ENCODE measurements around the gene HOXA11.
A peak's percentile ranks its signal among the peaks of the same experiment; 100 is the strongest.

HOXA11 gene

DNA sequence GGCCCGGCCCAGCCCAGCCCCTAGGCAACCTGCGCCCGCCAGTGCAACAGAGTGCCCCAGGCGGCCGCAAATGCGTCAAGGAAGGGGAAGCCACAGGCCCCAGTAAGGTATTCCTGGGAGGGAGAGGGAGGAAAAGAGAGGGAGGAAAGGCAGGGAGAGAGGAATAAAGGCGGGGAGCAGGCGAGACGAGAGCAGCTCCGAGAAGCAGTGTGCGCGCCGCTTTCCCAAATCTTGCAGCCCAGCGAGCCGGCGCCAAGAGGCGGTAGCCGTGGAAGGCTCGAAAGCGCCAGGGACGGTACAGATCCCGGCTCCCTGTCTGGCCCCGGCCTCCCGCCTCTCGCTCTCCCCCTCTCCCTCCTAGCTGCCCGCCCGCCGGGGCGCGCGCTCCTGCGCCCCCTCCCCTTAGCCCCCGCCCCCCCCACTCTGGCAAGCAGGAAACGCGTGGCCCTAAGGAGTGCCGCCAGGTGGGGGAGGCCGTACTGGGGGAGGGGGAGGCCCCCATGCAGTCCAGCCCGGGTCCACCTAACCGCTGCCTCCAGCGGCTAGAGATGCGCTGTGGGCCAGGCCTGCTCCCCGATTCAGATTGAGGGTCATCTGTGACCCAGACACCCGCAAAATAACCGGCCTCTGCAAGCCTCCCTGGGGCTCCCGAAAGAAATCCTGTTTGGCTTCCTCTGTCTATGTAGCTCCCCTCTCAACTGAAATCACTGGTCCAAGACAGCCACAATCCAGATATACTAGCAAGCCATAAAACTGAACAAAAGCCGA lies 15.2 kb downstream of the HOXA11 start:
- DNase-seq (ENCODE audit: low read depth) = no peak

DNA sequence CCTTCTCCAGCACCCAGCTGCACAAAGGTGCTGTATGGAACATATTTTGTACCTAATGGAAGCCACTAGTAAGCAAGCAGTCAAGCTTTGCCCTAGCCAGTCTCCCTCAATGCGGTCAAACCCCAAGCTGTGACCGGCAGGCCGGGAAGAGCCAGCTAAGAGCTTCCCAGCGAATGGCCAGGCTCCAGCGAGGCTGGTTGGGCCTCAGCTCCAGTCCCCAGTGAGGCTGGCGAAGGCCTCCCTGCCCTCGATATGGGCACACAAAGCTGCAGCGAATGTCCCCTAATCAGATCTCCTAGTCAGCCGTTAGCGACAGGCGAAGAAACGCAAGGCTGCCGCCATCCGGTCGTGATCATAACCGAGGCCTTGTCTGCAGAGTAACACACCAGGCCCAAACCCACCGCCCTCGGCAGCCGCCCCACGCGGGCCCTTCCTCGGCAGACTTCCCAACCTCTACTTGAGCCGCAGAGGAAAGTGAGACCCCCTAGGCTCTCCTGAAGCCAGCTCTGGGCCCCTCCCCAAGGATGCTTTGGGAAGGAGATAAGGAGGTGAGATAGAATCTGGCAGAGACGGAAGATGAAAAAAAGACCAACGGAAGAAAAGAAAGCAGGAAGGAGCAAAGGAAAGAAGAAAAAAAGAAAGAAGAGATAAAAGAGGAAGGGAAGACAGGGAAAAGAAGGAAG lies 16.6 kb downstream of the HOXA11 start:
- DNase-seq (ENCODE audit: low read depth) = no peak

DNA sequence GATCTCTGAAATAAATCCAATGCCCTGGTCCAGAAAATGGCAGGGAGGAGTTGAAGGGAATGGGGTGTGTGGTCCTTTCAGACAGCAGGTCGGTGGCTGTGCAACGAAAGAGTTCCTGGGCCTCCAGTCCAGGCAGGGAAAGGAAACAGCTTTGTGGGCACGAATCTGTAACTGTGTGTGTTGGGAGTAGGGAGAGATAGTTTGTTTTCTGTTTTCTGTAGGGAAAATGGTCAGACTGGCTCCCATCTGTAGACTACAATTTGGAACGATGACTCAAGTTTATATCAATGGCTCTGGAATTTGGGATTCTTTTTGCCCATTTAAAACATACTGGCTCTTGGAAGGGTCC lies 17.1 kb downstream of the HOXA11 start:
- no peak for DNase-seq (ENCODE audit: low read depth)

DNA sequence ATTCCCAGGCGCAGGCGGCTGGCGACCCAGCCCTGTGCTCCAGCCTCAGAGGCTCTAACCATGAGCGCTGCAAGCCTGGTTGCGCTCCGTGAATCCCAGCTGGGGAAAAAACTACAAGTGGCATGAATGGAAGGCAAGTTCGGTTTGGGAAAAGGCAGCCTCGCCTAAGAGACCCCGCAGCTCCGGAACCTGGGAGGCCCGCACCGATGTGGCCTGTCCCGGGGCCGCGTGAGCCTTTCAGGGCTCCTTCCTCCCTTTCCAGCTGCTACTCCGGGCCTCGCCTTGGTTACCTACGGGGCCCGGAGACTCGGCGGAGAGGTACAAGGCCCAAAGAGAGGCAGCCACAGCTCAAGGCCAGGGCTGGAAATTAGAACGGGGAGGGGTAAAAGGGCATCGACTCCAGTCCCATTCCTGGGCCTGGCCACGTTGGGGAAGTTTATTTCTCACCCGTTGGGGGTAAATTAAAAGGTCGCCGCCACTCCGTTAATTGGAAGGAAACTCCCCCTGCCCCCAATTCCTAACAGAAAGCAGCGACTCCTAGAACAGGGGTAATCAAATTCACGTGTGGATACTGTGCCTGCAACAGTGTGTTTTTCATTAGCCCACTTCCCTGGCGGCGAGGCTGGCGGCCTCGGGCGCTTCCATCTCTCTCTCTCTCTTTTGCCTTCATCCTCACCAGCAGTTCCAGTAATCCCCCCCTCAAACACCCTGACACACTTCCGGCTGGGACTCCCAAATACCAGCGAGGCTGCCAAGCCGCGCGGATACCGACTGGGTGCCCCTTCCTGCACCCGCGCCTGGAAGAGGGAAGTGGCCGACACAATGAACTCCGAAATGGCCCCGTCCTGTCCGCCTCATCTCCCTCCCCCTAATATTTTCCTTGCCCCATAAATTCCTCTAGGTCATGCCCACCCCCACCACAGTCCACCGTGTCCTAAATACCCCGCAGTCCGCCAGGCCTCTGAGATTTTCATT lies 18.2 kb downstream of the HOXA11 start:
- no peak for DNase-seq (ENCODE audit: low read depth)

DNA sequence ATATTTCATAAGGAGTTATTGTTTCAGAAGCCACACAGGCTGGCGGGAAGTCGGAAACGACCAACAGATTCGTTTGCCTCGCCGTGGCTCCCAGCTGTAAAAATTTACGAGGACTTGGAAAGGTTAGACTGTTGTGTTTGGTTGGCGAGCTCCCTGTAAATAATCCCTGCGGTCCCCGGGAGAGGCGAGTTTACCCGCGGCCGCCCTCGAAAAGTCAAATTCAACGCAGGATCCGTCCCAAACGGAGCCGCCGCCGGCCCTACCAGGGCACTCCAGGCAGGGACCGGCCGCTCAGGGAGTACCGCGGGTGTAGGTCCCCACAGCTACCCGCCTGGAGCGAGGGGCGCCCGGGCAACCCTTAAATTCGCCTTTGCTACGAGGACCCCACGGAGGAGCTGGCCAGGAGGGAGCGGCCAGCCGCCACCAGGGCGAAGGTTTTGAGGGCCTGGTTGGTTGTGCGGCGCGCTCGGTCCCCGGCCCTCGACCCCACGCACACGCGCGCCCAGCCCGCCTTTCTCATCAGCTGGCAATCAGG lies 19.0 kb downstream of the HOXA11 start:
- no peak for DNase-seq (ENCODE audit: low read depth)

DNA sequence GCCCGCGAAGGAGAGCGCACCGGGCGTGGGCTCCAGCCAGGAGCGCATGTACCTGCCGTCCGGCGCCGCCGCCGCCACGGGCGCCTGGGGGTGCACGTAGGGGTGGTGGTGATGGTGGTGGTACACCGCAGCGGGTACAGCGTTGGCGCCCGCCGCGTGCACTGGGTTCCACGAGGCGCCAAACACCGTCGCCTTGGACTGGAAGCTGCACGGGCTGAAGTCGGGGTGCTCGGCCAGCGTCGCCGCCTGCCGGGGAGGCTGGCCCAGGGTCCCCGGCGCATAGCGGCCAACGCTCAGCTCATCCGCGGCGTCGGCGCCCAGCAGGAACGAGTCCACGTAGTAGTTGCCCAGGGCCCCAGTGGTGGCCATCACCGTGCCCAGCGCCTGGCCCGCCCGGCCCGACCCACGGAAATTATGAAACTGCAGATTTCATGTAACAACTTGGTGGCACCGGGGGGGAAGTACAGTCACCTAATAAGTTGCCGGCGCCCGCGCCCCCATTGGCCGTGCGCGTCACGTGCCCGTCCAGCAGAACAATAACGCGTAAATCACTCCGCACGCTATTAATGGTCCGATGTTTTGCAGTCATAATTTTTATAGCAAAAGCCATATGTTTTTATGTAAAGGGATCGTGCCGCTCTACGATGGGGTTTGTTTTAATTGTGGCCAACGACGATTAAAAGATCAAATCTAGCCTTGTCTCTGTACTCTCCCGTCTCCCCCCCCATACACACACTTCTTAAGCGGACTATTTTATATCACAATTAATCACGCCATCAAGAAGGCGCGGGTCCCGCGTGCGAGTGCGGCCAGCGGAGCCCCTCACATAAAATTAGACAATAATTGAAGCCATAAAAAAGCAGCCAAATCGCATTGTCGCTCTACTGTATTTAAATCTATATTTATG lies 19.7 kb downstream of the HOXA11 start, which contains the start of gene HOXA9:
Gene HOXA9, minus strand, starts transcription at position 449 of the 907 bp plus-strand sequence. Its CDS starts 80 bp downstream, at position 369.
- DNase-seq (ENCODE audit: low read depth) = no peak

DNA sequence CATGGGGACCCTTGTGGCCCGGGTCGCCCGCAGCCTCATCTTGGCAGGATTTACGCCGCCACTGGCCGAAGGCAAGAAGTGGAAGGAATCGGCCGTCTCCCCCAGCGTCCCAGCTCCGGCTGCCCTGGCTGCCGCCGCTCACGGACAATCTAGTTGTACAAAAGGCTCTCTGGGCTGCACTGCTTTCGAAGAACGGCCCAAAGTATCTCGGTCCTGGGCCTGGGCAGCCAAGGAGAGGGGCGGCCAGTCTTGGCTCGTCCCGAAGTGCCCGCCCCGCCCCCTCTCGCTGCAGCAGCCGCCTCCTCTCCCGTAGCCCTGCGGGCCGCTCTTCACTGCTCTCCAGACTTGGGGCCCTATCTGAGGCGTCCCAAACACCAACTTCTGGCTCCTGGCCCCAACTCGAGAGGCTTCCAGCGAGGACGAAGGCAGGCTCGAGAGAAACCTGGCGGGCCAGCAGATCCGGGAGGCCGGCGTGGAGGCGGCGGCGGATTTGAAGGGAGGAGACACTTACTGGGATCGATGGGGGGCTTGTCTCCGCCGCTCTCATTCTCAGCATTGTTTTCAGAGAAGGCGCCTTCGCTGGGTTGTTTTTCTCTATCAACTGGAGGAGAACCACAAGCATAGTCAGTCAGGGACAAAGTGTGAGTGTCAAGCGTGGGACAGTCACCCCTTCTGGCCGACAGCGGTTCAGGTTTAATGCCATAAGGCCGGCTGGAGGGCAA lies 20.5 kb downstream of the HOXA11 start:
- no peak for DNase-seq (ENCODE audit: low read depth)

DNA sequence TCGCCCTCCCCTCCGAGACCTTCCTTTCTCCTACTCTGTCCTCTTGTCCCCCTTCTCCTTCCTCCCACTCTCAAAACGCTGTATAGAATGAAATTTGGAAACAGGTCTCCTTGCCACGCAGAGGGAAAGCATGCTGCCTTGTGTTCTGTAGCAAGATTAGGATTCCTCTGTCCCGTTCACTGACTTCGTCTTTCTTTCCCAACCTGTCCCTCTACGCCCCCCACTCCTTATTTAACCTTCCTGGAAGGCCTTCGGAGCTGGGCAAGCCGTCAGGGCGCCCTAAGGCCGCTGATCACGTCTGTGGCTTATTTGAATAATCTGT lies 21.0 kb downstream of the HOXA11 start:
- DNase-seq (ENCODE audit: low read depth) = no peak

DNA sequence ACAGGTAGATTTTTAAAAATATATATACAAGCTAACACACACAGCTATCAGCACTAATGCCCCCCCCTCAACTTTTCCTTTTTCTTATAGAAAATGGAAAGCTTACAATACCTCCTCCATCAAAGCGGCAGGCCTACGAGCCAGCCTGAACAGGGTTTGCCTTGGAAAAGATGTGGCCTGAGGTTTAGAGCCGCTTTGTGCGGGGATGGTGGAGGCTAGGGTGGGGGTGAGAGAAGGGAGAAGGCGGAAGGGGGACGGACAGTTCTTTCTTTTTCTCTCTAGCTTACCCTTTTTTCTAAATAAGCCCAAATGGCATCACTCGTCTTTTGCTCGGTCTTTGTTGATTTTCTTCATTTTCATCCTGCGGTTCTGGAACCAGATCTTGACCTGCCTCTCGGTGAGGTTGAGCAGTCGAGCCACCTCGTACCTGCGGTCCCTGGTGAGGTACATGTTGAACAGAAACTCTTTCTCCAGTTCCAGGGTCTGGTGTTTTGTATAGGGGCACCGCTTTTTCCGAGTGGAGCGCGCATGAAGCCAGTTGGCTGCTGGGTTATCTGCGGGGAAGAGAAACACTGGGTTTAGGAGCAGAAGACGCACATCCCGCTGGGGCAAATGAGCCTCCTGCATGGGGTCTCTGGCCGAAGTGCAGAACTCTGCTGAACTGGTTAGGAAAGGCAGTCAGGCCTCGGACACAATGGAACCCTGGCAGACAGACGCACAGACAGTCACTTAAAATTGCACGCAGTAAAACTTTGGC lies 21.6 kb downstream of the HOXA11 start:
- no peak for DNase-seq (ENCODE audit: low read depth)

DNA sequence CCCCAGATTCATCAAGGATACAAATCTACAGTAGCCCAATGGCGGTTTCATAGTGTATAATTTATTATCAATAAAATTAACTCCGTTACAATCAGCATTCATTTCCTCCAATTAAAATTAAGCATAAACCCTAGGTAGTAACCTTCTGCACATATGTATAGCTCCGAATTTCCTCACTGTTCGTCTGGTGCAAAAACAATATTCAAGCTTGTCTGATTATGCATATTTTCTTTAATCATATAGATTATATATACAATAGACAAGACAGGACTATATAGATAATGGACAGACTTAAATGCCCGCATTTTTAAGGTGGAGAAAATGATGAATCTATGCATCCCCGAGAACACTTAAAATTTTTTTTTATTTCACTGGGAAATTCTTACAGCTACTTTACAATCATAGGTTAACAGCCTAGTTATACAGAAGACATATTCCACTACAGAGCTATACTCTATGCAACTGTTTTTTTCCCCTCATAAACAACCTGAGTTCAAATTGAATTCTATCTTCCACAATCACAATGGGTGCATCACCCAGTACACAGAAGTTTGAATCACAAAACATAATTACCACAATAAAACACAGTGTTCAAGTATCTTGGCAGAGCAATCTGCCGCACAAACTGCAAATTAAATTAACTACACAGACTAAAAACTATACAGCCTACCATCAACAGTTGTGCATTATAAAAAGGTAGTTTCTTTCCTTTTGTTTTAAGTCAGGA lies 22.3 kb downstream of the HOXA11 start:
- DNase-seq (ENCODE audit: low read depth) = no peak

DNA sequence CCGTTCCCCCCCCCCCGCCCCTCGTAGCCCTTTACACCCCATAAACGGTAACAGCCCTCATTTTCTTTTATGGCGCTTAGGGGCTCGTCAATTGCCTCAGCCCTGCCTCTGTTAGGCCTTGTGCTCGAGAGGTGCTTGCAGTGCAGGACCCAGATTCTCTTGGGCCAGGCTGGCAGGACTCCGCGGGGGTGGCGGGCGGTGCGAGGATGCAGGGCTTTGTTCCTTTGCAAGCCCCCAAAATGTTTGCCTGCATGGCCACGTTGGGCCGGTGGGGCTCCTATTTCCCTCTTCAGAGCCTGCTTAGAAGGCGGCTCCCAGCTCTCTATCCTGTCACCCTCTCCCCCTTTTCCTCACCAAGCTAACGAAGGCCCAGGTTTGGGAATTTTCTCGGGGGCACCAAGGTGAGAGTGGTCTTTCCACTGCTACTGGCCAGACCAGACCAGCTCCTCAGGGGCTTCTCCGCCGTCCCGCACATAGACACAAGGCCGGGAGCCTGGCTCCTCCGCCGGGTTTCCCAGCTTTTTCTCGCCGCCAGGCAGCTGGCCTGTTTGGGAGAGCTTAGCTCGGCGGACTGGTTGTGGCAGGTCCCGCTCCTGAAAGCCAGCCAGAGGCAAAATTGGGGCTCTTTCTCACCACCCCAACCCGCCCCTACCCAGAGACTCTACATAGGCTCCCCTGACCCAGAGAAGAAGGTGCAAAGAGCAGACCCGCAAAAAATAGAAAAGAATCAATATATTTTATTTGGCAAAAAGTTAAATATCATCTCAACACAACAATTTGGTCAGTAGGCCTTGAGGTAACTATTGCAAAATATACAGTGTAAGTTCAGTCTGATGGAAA lies 23.1 kb downstream of the HOXA11 start:
- no peak for DNase-seq (ENCODE audit: low read depth)

DNA sequence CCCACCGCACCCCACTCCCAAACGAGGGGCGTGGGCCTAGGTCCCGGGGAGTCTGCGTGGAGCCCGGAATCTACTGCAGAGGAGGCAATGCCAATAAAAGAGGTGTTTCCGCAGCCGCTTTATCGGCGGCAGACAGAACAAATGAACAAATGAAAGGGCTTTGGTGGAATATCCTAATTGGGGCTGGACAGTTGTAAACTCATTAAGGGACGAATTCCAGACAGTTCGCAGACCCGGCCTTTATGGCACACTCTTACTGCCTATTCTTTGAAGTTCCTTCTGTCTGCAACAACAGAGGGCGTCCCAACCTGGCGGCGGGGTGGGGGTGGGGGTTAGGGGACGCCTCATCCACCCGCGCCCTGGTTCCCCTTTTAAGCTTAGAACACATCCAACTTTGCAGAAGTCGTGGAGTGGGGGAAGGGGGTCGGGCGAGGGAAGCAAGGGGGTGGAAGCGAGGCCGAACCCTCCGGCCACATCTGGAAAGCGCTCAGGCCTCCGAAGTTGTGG lies 23.8 kb downstream of the HOXA11 start:
- no peak for DNase-seq (ENCODE audit: low read depth)

DNA sequence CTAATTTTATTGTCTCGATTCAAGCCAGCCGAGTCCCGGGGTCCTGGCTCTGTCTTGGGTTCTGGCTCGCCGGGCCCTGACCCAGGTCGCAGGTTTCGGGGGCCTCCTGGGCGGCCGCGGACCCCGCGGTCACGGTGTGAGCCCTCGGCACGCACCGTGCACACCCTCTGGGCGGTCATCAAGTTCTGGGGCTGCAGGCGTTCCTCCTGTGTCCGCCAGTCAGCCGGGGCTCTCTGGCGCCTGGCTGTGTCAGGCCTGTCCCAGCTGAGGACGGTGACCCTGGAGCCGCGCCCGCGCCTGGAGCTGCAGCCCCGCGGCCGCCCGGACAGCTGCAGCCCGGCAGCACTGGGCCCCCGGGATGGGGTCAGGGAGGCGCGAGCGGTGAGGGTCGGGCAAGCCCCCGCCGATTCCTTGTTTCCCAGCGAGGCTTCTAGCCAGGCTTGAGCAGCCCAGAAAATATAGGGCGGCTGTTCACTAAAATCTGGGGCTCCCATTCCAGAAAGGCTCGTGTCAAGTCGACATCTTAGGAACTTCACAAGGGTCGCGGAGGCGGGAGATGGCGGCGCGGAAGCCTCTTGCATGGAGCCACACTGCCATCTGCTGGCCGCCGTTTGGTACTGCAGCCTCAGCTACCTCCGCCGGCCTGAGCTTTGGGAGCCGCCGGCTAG lies 24.4 kb downstream of the HOXA11 start:
- DNase-seq (ENCODE audit: low read depth) = peak; percentile 69

DNA sequence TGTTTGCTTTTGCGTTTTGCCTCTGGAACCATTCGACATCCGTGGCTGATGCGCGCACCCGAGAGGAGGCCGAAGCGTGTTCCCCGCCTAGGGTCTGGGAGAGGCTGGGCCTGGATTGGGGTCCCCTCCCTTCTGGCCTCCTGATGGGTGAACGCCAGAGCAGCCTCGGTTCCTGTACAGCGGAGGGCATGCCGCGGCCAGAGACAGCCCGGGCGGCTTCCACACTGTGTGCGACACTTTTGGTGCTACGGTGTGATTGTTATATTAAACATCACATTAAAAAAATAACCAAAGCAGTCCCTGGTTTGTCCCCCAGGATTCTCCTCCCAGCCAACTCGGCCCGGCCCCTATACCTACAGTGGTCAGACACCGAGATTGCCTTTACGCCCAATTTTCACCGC lies 24.9 kb downstream of the HOXA11 start:
- DNase-seq (ENCODE audit: low read depth) = no peak

DNA sequence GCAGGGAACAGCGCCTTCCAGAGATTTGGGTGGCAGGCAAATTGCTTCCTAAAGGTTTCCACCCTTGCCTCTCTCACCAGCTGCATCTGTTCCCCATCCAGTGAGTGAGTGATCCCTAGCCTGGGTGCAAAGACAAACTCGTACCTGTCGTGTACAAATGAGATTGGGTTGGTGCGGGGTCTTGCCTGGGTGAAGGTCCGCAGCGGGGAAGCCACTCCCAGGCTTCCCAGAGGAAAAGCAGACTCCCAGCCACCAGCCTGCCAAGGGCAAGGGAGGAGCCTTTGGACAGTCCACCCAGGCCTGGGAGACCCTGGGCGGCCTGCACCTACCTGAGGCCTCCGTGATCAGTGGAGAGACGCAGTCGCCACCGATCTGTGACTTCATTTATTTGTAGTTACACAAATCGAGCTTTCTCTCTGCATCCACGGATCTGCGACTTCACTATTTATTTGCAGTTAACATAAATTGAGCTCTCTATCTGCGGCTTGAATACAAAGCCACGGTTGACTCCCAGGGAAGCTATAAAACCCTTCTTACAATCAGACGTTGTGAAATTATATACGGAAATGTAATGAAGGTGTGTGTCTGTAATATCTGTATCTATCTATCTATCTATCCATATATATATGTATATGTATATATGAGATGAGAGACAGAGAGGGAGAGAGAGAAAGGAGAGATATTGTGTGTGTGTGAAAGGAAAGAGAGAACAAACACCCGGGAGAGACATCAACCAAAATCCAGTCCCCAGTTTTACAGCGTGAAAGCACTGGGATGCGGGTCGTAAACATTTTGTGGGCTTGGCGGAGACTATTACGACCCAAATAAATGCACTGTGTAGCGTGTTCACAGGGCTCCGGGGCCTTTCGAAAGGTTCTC lies 25.5 kb downstream of the HOXA11 start:
- no peak for DNase-seq (ENCODE audit: low read depth)

DNA sequence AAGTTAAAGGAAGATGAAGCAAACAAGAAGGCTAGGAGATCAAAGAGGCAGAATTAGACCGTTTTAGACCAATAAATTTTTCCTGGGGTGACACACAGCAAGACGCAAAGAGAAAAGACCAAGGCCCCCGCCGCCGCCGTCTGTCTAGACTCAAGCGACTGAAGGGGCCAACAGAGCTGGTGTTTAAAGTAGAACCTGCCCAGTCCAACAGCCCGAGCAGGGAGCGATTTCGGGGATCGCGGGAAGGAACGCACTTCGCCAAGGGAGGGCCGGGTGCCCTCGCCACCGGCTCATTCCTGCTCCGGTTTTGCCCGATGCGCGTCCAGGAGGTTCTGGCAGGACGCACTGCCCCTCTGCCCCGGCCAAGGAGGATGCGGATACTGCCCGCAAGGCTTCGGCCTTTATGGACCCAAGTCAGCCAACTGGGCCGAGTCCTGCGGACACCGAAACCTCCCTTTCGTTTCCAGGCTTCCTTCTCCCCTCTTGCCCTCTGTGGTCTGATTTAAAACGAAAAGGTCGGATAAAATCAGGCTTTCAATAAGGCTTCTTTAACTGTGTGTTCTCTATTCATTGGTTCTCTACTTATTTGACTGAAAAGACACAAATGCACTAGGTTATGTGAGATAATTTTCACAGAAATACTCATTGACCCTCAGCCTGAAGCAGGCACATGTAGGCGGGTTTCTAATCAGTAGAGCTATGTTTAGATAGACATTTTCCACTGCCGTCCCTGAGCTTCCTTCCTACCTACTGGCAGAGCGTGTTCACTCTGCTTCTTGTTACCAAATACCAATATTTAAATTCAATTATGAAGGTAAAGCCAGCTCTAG lies 26.4 kb downstream of the HOXA11 start:
- no peak for DNase-seq (ENCODE audit: low read depth)
